Right lobe of liver (tissue), 6 donors: ENCODE measurements around the gene ITM2C. TPM values are rescaled to one million over a fixed set of nuclear protein-coding genes. Genes with fewer than 3 reads are reported as not detected.

Experiments used
- ATAC-seq, 4 donors: fragments of 200-7000 bp; cut with Tn5 transposase; one replicate each; pipeline ENCODE4 v1.9.1; 2020; ENCODE audit warnings: mild to moderate bottlenecking in 4 of 4, moderate library complexity in 4 of 4
- DNase-seq, 3 donors: peaks; one replicate each; pipeline ENCODE4 v3.0.0-alpha.2; 2020
- H3K27ac ChIP-seq, 3 donors: fragments of 200-600 bp; one replicate each; pipeline ENCODE4 v1.8.0; 2022
- H3K27me3 ChIP-seq, 2 donors: fragments of 200-600 bp; one replicate each; pipeline ENCODE4 v1.8.0; 2022
- H3K36me3 ChIP-seq, 4 donors: fragments of 200-600 bp; sonication (generic) in 1 of 4; one replicate each; pipeline versions ENCODE4 v1.5.1 to v1.8.0; 2017 to 2022; ENCODE audit warnings: control low read depth in 1 of 4
- H3K4me1 ChIP-seq, 4 donors: fragments of 200-600 bp; sonication (generic) in 1 of 4; one replicate each; pipeline versions ENCODE4 v1.5.1 to v1.8.0; 2017 to 2022; ENCODE audit warnings: control low read depth in 1 of 4
- H3K4me3 ChIP-seq, 3 donors: fragments of 200-600 bp; one replicate each; pipeline ENCODE4 v1.8.0; 2022
- H3K9me3 ChIP-seq, 4 donors: fragments of 200-600 bp; sonication (generic) in 1 of 4; one replicate each; pipeline versions ENCODE4 v1.5.1 to v1.8.0; 2017 to 2022; ENCODE audit warnings: control low read depth in 1 of 4
- CTCF ChIP-seq, 4 donors: fragments of 200-600 bp in 3 of 4; fragments of 450-650 bp in 1 of 4; IDR thresholded peaks; one replicate each; pipeline versions ENCODE4 v1.5.1 to v1.8.0; 2016 to 2022; ENCODE audit warnings: antibody characterized with exemption in 4 of 4, mild to moderate bottlenecking in 2 of 4
- POLR2A ChIP-seq: fragments of 450-650 bp; IDR thresholded peaks from one replicate; pipeline ENCODE4 v1.6.1; 2017; ENCODE audit warnings: antibody characterized with exemption, mild to moderate bottlenecking
- WGBS: methylation state at CpG from one replicate; pipeline ENCODE4 v1.1.6; 2018; ENCODE audit warnings: low coverage, low lambda C conversion rate; ENCODE audit not compliant: insufficient coverage; ENCODE audit errors: missing lambda C conversion rate; 5-methylcytosine and 5-hydroxymethylcytosine counted together
- intact Hi-C, 2 donors: fragments of 100-400 bp; cut with DNase I; formaldehyde crosslinking; loops; one replicate each; pipeline versions ENCODE4 v1.11.2 to v1.14.1; 2022
- long read RNA-seq: library from polyadenylated mRNA; unstranded; transcript quantifications from one replicate; pipeline ENCODE4 v2.0.0, GENCODE V29; 2019
- total RNA-seq, 6 experiments: library from RNA; depleted of rRNA in 2 of 6; stranded (reverse); fragments of >200 nt in 2 of 6; fragmentation: NEBNext Ultra II Directional in 3 of 6; extraction: Animal tissue kit (Norgen Biotek cat#: 25700) in 3 of 6; gene quantifications; one replicate each; pipeline versions ENCODE4 v1.1.0 to v1.2.4, GENCODE V29; 2016 to 2023
- donor health status: DM: no; HTN: yes; CAD: no.
- donor health status: DM: no; HTN: no; CAD: no.
- donor health status: DM: no; HTN: no; CAD: no.
- donor health status: DM: no; HTN: yes; CAD: no.
- donor health status: DM: no; HTN: yes; CAD: no.

ITM2C gene
- 10 to 100 TPM; 11.1 to 26.9 (median 24.2) TPM for total RNA-seq
- long read RNA-seq, partial matches to known transcripts = 0 of 5 reads
- long read RNA-seq, other reads (novel, unspliced or antisense) = 0 of 5 reads

- peak within 1 kb of the TSS in 1 of 3 donors; percentile 37 for H3K27ac ChIP-seq
- H3K9me3 ChIP-seq = no peaks in the 10 kb centered on the region
- no peaks in the 10 kb centered on the region for H3K27me3 ChIP-seq
- peak within 1 kb of the TSS; percentile 53 to 80 (median 66) for H3K4me3 ChIP-seq
- intact Hi-C loops = no loop called here
- peak in 2 of 3 donors; percentile 65 to 71 for DNase-seq
- H3K36me3 ChIP-seq = no peaks in the 10 kb centered on the region
- peak; percentile 52 for TF ChIP-seq POLR2A
- peak; percentile 17 to 45 (median 31) for TF ChIP-seq CTCF (IDR thresholded peaks at IDR 0.05)
- under 1% methylated on average over 27 of the region's 76 CpGs for WGBS
- no peaks in the 10 kb centered on the region for H3K4me1 ChIP-seq
- peak; percentile 83 to 90 (median 86) for ATAC-seq
Measured at GRCh38 chr2:230864605-230865306, at the start of gene ITM2C. TSS of gene ITM2C (plus strand) at chr2:230864942. CDS start at chr2:230865026, 84 bp downstream.

GRCh38 chr2:230815088-230815487 is 49.7 kb upstream of the ITM2C start:
- H3K9me3 ChIP-seq = no peaks in the 10 kb centered on the region
- H3K4me3 ChIP-seq = no peak overlapping the region
- intact Hi-C loops = no loop called here
- 100% methylated on average over 1 of the region's 3 CpGs for WGBS
- ATAC-seq = no peak
- peaks cover 0 to 50% (median 11%) of the 10 kb centered on the region in 4 donors for H3K36me3 ChIP-seq
- no peak overlapping the region for H3K27ac ChIP-seq
- no peaks in the 10 kb centered on the region for H3K4me1 ChIP-seq
- TF ChIP-seq POLR2A (no peak), CTCF (IDR thresholded peaks at IDR 0.05) (no peak)
- H3K27me3 ChIP-seq = no peaks in the 10 kb centered on the region
- DNase-seq = no peak

GRCh38 chr2:230816735-230817134 is 48.0 kb upstream of the ITM2C start:
- DNase-seq (no peak), ATAC-seq (peak in 3 of 4 donors; percentile 30 to 60 (median 34))
- no peaks in the 10 kb centered on the region for H3K27me3 ChIP-seq
- 47% methylated on average over 5 of the region's 7 CpGs for WGBS
- TF ChIP-seq CTCF (IDR thresholded peaks at IDR 0.05) (no peak), POLR2A (no peak)
- intact Hi-C loops = no loop called here
- H3K4me3 ChIP-seq = no peak overlapping the region
- no peaks in the 10 kb centered on the region for H3K9me3 ChIP-seq
- H3K27ac ChIP-seq = no peak overlapping the region
- H3K36me3 ChIP-seq = peaks cover 0 to 34% (median 9%) of the 10 kb centered on the region in 4 donors
- H3K4me1 ChIP-seq = no peaks in the 10 kb centered on the region

GRCh38 chr2:230819433-230819832 is 45.3 kb upstream of the ITM2C start:
- WGBS = 92% methylated on average over 1 of the region's 1 CpG
- DNase-seq (no peak), ATAC-seq (no peak)
- Histone ChIP-seq H3K36me3 (peaks cover 0 to 28% (median 7%) of the 10 kb centered on the region in 4 donors), H3K27me3 (no peaks in the 10 kb centered on the region), H3K4me1 (no peaks in the 10 kb centered on the region), H3K4me3 (no peak overlapping the region), H3K27ac (no peak overlapping the region), H3K9me3 (no peaks in the 10 kb centered on the region)
- intact Hi-C loops = no loop called here
- TF ChIP-seq POLR2A = no peak
- TF ChIP-seq CTCF (IDR thresholded peaks at IDR 0.05) = no peak
